GM21723 (cell line): ENCODE data around the gene DENND10.

ENCODE experiments used
- ATAC-seq: cut with Tn5 transposase; IDR thresholded peaks from one replicate; pipeline ENCODE4 v1.9.1; 2021; ENCODE audit warnings: mild to moderate bottlenecking, moderate library complexity; ENCODE audit not compliant: unreplicated experiment

DENND10 gene, protein sequence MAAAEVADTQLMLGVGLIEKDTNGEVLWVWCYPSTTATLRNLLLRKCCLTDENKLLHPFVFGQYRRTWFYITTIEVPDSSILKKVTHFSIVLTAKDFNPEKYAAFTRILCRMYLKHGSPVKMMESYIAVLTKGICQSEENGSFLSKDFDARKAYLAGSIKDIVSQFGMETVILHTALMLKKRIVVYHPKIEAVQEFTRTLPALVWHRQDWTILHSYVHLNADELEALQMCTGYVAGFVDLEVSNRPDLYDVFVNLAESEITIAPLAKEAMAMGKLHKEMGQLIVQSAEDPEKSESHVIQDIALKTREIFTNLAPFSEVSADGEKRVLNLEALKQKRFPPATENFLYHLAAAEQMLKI

DNA sequence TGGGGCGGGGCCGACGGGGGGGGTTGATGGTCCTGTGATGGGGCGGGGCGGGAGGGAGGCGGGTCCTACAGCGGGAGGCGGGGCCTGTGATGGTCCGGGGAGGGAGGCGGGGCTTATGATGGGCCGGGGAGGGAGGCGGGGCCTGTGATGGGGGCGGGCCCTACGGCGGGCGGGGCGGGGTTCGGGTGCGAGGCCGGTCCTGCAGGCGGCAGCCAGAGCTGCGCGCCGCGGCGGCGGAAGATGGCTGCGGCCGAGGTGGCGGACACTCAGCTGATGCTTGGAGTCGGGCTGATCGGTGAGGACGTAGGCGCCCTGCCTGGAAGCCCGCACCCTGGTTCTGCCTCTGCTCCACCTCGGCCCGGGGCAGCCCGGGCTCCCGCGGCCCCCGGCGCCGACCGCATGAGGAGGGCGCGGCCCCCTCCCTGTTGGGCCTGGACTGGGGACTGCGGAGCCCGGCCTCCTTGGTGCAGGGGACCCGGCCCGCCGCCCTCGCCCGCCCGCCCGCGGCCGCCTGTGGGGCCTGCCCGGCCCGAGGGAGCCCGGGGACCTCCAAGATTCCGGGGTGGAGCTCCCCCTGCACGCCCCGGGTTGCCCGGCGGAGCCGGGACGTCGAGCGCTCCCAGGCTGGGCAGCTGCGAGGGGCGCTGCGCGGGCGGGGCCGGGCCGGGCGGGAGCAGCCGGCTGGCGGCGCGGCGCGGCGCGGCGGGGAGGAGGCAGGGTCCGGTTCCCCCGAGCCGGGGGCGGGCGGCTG is at the start of gene DENND10:
Gene DENND10 (plus strand): TSS at position 211 of the 751 bp plus-strand sequence. CDS start 30 bp downstream, at position 241.
- ATAC-seq, result peak; percentile 88

DNA sequence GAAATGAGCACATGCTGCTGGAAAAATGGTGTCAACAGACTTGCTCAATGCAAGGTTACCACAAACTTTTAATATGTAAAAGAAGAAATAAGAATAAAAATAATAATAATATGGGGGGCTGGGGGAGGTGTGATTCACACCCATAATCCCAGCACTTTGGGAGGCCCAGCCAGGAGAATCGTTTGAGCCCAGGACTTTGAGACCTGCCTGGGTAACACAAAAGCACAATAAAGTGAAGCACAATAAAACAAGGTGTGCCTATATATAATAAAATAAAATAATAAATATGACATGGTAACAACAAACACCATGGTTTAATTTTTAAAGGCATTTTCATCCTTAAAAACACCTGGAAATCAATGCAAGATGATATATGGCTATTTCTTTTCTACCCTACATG is 48.4 kb upstream of the DENND10 start:
- ATAC-seq, result no peak

DNA sequence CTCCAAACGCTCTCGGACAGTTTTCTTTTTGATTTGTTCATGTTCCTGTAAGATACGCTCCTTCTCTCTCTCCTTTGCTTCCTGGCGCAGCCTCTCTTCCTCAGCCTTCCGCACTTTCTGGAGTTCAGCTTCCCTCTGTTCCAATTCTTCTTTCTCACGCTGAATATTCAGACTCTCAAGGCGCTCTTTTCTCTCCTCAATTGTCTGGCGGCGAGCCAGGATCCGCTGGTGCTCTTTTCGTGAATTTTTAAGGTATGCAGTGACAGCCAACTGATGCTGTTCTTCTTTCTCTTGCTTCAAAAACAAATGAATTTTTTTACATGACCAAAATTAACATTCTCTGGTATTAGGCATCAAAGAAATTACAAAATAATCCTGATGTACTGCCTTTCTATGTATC is 45.9 kb upstream of the DENND10 start:
- ATAC-seq, result no peak

DNA sequence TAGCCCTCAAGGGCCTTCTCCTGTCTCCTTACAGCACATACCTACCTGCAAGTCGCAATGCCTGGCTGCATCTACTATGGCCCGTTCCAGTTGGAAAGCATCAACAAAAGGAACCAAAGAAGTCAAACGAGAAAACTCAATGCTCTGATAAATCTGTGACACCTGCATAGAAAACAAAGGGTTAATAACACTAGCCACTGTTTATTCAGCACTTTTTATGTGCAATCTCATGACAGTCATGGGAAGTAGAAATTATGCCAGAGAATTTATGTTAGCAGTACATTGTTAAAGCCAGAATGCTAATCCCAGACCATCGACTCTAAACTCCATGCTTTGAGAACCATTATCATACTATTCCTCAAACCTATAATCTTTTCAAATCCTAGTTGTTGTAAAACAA is 44.4 kb upstream of the DENND10 start:
- no peak for ATAC-seq

DNA sequence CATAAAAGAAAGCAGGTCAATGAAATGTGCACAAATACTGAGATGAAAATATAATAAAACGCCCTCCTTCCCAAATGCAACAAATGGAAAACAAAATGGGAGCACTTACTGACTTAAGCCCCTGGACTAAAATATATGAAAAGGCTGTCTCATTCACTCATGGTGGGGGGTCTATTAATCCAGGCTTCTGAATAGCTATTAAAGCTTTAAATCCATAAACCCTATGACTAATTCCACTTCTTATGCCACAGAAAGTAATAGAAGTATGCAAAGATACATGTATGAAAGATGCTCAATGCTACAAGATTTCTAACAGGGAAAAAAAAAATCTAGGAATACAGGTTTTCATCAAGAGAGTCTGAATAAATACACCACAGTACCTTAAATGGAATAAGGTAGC is 43.8 kb upstream of the DENND10 start:
- no peak for ATAC-seq

DNA sequence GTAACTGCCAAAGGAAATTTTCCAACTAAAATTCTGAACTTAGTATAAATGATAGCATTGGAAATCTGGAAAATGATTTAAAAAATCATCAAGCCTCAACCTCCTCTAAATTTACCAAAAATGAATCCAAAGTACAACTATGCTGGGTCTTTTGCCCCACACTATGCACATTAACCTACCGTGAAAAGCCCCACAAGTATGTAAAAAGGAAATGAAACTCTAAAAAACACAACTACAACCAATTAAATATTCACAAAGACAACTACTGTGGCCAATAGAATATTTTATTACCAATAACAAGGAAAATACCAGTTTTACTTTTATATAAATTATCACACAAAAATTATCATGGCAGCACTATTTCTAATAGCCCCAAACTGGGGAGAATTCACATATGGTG is 42.6 kb upstream of the DENND10 start:
- ATAC-seq, result no peak

DNA sequence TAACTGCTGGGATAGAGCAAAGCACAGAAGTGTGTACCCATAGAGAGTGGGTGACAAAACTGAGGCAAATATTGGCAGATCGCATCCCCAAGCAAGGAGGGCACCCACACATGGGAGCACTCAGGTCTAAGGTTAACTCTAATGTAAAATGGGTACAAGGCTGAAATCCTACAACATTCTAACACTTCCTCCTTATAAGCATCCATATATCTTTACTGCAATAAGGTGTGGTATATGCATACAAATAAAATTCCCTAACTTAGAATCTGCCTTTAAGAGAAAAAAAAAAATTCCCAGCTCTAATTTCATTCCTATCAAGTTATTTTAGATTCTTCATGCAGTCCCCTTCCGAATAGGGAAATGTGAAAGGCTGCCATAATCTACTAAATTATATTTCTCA is 42.0 kb upstream of the DENND10 start:
- ATAC-seq, result no peak

DNA sequence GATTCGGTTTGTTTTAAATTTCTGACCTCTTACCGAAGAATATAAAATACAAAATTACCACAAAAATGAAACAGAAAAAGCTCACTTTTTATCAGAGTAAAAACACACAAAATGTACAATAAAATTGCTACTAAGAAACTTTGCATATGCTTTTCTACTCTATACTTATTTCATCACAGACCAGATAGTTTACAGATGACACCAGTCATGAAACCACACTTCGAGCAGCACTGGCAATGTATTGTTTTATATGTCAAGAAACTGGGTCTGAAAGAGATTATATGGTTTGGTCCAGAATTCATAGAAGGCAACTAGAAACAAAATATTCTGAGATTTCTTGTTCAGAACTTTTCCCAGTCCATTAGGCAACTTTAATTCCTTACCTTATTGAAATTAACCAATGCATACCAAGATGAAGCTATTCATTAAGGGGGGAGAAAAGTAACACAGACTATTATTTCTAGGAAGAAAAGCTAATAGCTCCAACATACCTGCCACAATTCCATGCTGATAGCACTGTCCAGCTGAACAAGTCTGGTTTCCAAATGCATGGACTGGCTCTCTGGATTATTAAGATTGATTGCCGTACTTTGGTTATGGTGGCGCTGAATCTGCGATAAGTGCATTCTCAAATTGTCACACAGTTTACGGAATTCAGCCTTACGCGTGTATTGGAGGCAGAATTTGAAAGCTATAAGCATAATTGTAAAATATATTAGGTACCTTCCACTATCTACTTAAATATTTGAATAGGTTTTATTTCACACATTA is 33.3 kb upstream of the DENND10 start:
- no peak for ATAC-seq

DNA sequence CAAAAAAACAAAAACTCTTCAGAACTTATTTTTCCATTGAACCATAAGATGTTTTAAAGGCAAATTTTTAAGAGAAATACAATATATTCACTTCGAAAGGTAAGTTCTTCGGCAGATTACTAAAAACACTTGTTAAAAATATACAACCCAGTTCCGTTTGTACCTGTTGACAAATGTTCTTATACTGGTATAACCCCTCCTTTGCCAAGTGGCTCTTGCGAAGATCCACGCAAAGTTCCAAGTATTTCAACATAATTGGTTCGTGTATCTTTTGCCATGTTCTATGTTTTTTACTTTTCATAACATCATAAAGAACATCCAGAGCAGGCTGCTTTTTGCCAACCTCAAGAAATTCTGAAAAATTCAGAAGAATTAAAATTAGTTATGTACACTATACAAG is 30.3 kb upstream of the DENND10 start:
- ATAC-seq, result no peak

DNA sequence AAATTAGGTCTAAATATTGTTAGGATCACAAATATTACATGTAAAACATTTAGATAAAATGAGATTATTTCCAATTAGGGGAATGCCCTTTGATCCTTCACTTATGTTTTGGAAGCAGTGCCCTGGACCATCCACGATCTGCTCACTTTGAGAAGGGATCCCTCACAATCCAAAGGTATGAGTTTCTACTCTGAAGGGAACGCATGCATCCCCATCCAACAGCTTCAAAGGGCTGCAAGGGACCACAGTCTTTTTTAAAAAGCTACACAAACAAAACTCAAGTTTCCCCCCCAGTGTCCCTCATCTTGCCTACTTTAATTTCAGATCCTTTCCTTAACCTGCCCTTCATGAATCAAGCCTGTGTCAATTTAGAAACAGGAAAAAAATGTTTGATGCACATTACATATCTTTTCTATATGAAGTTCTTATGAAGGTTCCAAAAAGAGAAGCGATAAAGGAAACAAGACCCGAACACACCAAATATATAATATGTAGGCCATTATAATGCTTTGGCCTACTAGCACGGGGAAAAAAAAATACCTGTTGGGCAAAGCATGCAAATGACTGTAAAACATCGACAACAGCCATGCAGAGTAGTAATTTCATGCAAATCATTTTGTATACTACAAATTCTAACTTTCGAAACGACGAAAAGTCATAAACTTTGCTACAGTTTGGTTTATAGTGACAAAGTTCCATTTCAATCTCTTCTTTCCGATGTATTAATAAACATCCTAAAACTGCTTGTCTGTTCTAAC is 25.3 kb upstream of the DENND10 start:
- ATAC-seq, result no peak

DNA sequence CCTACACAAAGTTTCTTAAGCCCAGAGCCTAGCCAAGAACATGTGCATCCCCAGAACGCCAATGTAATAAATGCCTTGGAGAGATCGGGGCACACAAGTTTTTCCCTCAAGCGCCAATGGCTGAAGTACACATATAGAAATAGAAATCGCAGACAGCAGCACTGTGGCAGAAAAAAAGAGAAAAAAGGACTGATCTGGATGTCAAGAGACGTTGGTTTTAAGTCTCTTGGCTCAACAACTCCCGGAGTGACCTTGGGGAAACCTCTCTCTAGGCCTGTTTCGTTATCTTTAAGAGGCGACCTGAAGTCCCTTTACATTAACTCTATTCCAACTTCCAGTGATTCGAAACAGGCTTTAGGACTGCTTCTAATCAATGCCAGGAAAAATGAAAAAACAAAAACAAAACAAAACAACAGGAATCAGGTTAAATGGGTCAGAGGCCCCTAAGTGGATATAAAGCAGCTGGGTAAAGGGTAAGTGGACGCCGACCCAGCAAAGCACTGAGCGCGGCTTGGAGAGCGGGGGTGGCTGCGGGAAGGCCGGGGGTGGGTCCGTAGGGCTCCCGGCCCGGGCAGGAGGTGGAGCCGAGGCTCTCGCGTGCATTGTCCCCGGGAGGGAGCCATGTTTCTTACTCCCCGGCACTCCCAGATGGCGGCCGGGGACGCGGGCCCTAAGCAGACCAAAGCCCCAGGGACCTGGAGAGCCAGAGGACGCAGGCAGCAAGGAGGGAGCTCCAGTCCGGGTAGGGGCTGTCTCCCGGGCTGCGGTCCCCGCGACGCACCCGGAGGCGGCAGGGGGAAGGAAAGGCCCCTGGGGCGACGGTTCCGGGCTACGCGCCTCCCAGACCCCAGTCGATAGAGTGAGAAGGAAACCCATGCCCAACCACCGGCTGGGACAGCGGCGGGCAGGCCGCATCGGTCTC is 24.1 kb upstream of the DENND10 start:
- ATAC-seq, result peak; percentile 69

DNA sequence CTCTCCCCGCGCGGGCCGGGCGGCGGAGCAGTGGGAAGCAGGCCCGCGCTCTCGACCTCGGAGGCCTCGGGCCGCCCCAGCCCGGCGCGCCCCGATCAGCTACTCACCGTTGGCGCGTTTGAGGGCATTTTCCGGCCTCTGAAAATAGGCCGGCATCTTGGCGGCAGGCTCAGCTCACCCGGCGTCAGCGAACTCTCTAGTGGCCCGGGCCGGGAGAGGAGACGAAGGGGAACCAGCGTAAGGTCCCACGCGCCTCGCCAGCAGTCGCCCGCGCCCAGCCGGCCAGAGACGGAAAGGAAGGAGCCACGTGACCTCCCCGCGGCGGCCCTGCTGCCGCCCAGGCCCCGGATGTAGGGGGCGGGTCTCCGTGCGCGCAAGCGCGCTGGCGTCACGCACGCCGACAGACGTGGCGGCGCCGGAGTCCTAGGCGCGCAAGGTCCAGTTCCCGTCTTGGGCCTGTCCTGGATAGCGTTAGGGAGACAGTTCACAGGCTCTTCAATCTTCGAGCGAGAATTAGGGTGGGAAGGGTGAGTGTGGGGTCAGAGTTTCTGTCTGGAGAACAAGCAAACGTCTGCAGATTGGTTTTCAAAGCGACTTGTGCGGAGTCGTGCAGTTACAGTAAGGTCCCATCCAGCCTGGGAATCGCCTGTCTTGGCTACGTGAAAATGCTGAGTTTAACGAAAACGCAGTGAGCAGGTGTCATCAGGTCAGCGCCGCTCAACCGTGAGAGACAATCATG is 23.2 kb upstream of the DENND10 start, which contains the start of gene EIF3A:
Gene EIF3A (minus strand): TSS at position 297 of the 739 bp plus-strand sequence. CDS start 141 bp downstream, at position 156.
- ATAC-seq, result peak; percentile 79

DNA sequence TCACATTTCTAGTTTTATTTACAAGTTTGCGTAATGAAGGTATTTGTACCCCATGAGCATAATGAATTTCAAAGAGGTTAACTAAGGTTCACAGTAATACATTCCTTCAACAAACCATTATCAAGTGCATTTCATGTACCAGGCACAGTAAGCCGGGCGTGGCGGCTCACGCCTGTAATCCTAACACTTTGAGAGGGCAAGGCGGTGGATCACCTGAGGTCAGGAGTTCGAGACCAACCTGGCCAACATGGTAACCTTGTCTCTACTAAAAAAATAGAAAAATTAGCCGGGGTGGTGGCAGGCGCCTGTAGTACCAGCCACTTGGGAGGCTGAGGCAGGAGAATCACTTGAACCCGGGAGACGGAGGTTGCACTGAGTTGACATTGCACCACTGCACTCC is 19.0 kb upstream of the DENND10 start:
- no peak for ATAC-seq

DNA sequence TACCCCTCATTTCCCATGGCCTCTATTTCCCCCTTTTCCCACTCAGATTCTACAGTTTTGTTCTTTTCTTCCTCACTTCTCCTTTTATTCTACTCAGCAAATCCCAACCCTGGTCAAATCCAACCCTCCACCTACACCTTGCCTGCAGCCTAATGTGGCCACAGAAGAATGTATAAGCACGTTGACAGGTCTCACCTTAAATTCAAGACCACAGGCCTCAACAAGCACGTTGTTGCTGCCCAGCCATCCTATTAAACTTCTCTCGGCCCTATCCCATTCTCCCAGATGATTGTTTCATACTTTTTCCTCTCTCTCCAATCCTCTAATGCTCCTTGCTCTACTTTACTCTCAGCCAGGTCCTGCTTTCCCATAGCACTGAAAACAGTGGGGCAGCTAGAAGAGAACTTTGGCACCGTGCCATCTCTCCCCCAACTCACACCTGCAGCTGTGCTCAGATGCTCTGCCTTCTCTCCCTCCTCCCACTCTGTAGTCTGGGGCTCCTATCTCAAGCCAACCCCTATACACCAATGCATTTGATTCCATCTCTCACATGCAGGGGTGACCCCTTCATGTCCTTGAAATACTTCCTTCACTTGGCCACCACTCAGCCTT is 16.5 kb upstream of the DENND10 start:
- ATAC-seq, result no peak

DNA sequence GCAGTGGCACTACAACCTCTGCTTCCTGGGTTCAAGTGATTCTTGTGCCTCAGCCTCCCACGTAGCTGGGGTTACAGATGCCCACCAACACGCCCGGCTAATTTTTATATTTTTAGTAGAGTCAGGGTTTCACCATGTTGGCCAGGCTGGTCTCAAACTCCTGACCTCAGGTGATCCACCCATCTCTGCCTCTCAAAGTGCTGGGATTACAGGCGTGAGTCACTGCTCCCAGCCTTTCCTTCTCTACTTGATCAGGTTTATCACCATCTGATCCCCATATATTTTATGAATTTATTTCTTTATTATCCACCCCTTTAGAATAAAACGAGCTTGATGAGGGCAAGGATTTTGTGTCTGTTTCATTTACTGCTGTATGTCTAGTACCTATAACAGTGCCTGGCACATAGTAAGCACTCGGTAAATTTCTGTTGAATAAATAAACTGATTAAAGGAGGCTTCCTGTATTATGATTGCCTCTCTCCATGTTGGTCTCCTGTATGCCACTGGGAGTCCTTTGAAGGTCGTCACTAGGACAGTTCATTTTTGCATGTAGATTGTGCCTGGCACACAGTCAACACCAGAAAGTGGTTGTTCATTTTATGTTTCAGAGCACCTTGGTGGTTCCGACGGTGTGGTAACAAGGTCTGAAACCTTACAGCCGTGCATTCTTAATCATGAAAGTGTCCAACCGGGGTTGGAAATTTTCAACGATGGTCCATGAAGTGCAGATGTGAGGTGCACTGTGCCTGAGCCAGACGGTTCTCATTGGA is 13.7 kb upstream of the DENND10 start:
- peak; percentile 50 for ATAC-seq

DNA sequence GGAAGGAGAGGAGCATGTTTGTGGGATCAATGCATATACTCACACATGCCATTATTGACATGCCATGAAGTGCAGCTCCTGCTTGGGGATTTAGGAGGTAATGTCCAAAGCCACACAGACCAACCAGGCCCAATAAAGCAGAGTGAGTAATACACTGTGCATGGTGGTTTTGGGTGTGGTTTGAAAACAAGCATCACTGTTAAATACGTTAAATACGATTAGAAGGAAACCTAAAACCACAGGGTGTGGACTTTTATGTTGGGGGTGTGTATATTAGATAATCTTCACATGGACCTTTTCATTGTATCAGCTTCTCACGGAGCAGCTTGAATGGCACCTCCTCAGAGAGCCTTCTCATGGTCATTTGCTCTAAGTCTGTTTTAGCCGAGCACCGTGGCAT is 12.9 kb upstream of the DENND10 start:
- ATAC-seq, result peak; percentile 48

DNA sequence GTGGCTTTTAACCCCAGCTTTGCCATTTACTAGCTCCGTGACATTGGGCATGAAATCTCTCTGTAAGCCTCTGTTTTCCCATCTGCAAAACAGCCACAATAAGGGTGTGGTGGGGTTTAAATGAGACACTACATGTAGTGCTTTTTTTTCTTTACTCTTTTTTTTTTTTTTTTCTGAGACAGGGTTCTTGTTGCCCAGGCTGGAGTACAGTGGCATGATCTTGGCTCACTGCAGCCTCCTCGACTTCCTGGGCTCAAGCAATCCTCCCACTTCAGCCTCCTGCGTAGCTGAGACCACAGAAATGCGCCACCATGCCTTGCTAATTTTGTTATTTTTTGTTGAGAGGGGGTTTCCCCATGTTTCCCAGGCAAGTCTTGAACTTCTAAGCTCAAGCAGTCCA is 8.3 kb upstream of the DENND10 start:
- no peak for ATAC-seq
